Neural crest cell (in vitro differentiated cells): ENCODE results near the gene GSK3B. TPM values are rescaled to one million over a fixed set of nuclear protein-coding genes. Genes with fewer than 3 reads are reported as not detected.
"Not testable (repeated sequence)": the region's sequence is repeated elsewhere in the genome, so short reads cannot be mapped to it uniquely, and the experiment has no call there.

Experiments
- DNase-seq: peaks from one replicate; pipeline ENCODE4 v3.0.0; 2021; ENCODE audit warnings: low read depth, mixed read lengths, low spot score
- H3K27ac Mint-ChIP-seq: one replicate; pipeline ENCODE4 v1.8.0; 2021; ENCODE audit warnings: mild to moderate bottlenecking, mixed read lengths; ENCODE audit not compliant: unreplicated experiment
- H3K27me3 Mint-ChIP-seq: 2 replicates; pipeline ENCODE4 v1.8.0; 2021; ENCODE audit warnings: low read depth, mild to moderate bottlenecking, mixed read lengths
- H3K36me3 Mint-ChIP-seq: 2 replicates; pipeline ENCODE4 v1.8.0; 2021; ENCODE audit warnings: low read depth, mild to moderate bottlenecking, mixed read lengths
- H3K4me1 Mint-ChIP-seq: 2 replicates; pipeline ENCODE4 v1.8.0; 2021; ENCODE audit warnings: mixed read lengths
- H3K4me3 Mint-ChIP-seq: one replicate; pipeline ENCODE4 v1.8.0; 2021; ENCODE audit warnings: mild to moderate bottlenecking, mixed read lengths
- H3K9me3 Mint-ChIP-seq: 2 replicates; pipeline ENCODE4 v1.8.0; 2021; ENCODE audit warnings: mixed read lengths
- total RNA-seq: library from RNA; stranded (reverse); gene quantifications from 2 replicates; pipeline ENCODE4 v1.2.1, GENCODE V29; 2021
- TF ChIP-seq, protein P1 (sequence below): fragments of 200-600 bp; sonication (generic); conservative IDR thresholded peaks from 2 replicates; pipeline ENCODE4 v1.5.0; 2021; ENCODE audit warnings: antibody characterized with exemption, mild to moderate bottlenecking

GSK3B gene
- total RNA-seq, 1 donor from 2014 or later: 81.5 TPM

GRCh38 chr3:120017692-120018091, 76.6 kb downstream of the GSK3B start:
- Mint-ChIP-seq H3K9me3 (no peaks in the 10 kb centered on the region), H3K36me3 (no peaks in the 10 kb centered on the region), H3K4me3 (no peak overlapping the region), H3K4me1 (peaks cover 25% of the 10 kb centered on the region), H3K27ac (no peak overlapping the region), H3K27me3 (no peaks in the 10 kb centered on the region)
- DNase-seq: no peak
- TF ChIP-seq, protein P1, sequence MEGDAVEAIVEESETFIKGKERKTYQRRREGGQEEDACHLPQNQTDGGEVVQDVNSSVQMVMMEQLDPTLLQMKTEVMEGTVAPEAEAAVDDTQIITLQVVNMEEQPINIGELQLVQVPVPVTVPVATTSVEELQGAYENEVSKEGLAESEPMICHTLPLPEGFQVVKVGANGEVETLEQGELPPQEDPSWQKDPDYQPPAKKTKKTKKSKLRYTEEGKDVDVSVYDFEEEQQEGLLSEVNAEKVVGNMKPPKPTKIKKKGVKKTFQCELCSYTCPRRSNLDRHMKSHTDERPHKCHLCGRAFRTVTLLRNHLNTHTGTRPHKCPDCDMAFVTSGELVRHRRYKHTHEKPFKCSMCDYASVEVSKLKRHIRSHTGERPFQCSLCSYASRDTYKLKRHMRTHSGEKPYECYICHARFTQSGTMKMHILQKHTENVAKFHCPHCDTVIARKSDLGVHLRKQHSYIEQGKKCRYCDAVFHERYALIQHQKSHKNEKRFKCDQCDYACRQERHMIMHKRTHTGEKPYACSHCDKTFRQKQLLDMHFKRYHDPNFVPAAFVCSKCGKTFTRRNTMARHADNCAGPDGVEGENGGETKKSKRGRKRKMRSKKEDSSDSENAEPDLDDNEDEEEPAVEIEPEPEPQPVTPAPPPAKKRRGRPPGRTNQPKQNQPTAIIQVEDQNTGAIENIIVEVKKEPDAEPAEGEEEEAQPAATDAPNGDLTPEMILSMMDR: no peak

- Mint-ChIP-seq H3K27me3 (no peaks in the 10 kb centered on the region), H3K36me3 (peaks cover 14% of the 10 kb centered on the region), H3K27ac (peak overlapping the region; percentile 78), H3K9me3 (peaks cover 6% of the 10 kb centered on the region), H3K4me1 (peaks cover 36% of the 10 kb centered on the region), H3K4me3 (no peak overlapping the region)
- TF ChIP-seq, protein P1: no peak
- DNase-seq: no peak
Observed at GRCh38 chr3:120013481-120013880, 80.8 kb downstream of the GSK3B start.

DNA sequence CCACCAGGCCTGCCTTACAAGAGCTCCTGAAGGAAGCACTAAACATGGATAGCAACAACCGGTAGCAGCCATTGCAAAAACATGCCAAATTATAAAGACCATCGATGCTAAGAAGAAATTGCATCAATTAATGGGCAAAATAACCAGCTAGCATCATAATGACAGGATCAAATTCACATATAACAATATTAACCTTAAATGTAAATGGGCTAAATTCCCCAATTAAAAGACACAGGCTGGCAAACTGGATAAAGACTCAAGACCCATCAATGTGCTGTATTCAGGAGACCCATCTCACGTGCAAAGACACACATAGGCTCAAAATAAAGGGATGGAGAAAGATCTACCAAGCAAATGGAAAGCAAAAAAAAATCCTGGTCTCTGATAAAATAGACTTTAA, 88.5 kb downstream of the GSK3B start:
- Mint-ChIP-seq H3K4me1 (peaks cover 35% of the 10 kb centered on the region), H3K36me3 (peaks cover 47% of the 10 kb centered on the region), H3K9me3 (peaks cover 19% of the 10 kb centered on the region)
- H3K27ac Mint-ChIP-seq, H3K4me3 Mint-ChIP-seq, H3K27me3 Mint-ChIP-seq, DNase-seq: not testable (repeated sequence)

- H3K9me3 Mint-ChIP-seq: peaks cover 19% of the 10 kb centered on the region
- not testable (repeated sequence) for H3K27me3 Mint-ChIP-seq, H3K27ac Mint-ChIP-seq
- peaks cover 30% of the 10 kb centered on the region for H3K4me1 Mint-ChIP-seq
- peak; percentile 25 for DNase-seq
- H3K36me3 Mint-ChIP-seq: peaks cover 49% of the 10 kb centered on the region
- peak overlapping the region; percentile 39 for H3K4me3 Mint-ChIP-seq
Observed at GRCh38 chr3:120004008-120004498, 90.2 kb downstream of the GSK3B start.

DNA sequence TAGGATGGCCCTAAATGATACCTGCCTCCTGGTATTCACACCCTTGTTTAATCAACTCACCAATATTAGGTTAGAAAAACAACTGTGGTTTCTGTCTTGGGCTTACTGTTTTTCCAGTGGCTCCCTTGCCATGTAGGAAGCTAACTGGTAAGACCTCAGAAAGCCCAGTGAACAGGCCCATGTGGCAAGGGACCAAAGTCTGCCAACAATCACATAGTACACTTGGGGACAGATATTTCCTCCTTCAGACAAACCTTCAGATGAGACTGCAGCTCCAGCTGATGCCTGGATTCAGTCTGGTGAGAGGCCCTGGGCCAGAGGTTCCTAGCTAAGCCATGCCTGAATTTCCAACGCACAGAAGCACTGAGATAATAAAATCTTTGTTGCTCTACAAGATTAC, 96.1 kb downstream of the GSK3B start:
- Mint-ChIP-seq H3K27ac (no peak overlapping the region), H3K9me3 (no peaks in the 10 kb centered on the region), H3K4me1 (peaks cover under 1% of the 10 kb centered on the region), H3K36me3 (peaks cover 19% of the 10 kb centered on the region), H3K27me3 (no peaks in the 10 kb centered on the region), H3K4me3 (no peak overlapping the region)
- TF ChIP-seq, protein P1: no peak
- DNase-seq: no peak

GRCh38 chr3:119990888-119991287, 103.4 kb downstream of the GSK3B start:
- Mint-ChIP-seq H3K27me3 (no peaks in the 10 kb centered on the region), H3K27ac (no peak overlapping the region), H3K4me1 (peaks cover 12% of the 10 kb centered on the region), H3K9me3 (peaks cover 11% of the 10 kb centered on the region), H3K4me3 (no peak overlapping the region), H3K36me3 (peaks cover 24% of the 10 kb centered on the region)
- TF ChIP-seq, protein P1: no peak
- DNase-seq: no peak
